Limb (tissue), 2 donors: ENCODE data around the gene TBC1D17.
A peak's percentile ranks its signal among the peaks of the same experiment; 100 is the strongest.

Experiments used
- DNase-seq, 2 donors: peaks; one replicate each; pipeline ENCODE4 v3.0.0-alpha.2; 2016; ENCODE audit errors: extremely low spot score in 2 of 2

The TBC1D17 gene

GRCh38 chr19:49860336-49861102 lies 17.0 kb upstream of the TBC1D17 start:
- DNase-seq = peak in 1 of 2 donors; percentile 52

DNA sequence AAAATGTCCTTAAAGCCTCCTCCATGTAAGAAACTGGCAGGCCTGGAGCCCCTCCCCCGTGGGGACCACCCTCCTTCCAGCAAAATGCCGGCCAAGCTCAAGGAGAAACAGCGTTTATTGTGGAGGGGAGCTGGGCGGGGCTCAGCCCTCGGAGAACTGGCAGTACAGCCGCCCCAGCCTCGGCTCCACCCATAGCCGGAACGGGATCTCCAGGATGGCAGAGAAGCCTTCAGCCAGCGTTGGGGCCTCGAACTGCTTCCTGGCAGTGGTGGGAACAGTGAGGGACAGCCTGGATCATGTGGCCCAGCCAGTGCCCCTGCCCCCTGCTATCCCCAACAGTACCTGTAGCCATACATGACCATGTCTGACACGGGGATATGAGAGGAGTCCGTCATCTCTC lies 16.4 kb upstream of the TBC1D17 start:
- peak in 1 of 2 donors; percentile 72 for DNase-seq

- no peak for DNase-seq
These were observed 15.7 kb upstream of the TBC1D17 start for GRCh38 chr19:49861541-49862378.

GRCh38 chr19:49862391-49863253 lies 14.9 kb upstream of the TBC1D17 start:
- no peak for DNase-seq

- DNase-seq = no peak
These were observed 14.1 kb upstream of the TBC1D17 start for GRCh38 chr19:49863254-49863934.

DNA sequence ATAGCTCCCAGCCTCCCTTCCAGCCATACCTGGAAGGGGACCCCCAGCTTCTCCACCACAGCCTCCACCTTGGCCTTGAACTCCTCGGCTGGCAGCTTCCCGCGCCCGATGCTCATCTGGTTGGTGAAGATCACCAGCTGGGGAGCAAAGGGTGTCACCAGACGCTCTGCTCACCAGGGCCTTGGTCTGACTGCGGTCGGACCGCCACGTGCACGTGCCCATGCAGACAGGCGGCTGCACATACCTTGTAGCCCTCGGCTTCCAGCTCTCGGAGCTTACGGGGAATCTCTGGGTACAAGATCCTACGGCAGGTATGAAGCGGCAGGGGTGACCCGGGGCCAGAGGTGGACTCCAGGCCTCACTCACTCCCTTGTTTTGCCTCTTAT lies 13.6 kb upstream of the TBC1D17 start:
- no peak for DNase-seq

GRCh38 chr19:49864890-49865289 lies 12.6 kb upstream of the TBC1D17 start:
- no peak for DNase-seq

DNA sequence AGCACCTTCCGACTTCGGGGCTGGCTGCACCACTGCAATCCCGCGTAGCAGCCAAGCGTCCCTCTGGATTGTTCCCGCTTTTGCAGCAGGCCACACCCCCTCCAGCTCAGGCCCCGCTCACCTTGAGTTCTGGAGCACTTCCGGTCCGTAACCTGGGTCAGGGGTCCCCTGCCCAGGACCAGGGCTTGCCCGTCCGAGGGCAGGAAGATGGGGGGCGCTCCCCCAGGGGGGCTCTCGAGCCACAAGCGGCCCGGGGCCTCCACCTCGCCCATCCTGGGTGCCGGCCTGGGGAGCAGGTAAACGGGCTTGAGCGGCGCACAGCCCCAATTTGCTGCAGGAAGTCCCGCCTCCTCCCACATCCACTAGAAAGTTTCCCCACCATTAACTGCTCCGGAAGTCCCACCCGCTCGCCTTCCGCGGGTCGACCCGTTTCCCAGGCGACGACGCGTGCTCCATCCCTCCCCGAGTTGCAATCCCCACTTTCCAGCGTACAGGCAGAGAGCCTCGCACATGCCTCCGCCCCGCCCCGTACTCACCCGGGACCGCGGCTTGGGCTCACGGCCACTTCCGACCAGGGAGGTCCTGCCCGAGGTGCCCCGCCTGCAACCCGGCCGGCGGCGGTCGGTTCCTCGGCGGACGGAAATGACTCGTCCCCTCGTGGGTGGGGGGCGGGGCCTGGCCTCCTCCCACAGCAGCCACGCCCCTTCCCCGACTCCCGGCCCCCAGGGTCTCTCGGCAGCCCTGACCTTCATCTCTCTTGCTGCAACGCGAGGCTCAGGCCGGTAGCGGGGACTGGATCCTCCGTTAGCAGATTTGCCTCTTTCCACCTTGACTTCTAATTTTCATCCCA lies 10.3 kb upstream of the TBC1D17 start, which contains the start of gene PNKP:
Gene PNKP, minus strand, starts transcription at position 644 of the 850 bp plus-strand sequence. Its CDS starts 372 bp downstream, at position 272.
- peak; percentile 92 to 95 for DNase-seq

GRCh38 chr19:49869009-49869483 lies 8.5 kb upstream of the TBC1D17 start:
- no peak for DNase-seq

DNA sequence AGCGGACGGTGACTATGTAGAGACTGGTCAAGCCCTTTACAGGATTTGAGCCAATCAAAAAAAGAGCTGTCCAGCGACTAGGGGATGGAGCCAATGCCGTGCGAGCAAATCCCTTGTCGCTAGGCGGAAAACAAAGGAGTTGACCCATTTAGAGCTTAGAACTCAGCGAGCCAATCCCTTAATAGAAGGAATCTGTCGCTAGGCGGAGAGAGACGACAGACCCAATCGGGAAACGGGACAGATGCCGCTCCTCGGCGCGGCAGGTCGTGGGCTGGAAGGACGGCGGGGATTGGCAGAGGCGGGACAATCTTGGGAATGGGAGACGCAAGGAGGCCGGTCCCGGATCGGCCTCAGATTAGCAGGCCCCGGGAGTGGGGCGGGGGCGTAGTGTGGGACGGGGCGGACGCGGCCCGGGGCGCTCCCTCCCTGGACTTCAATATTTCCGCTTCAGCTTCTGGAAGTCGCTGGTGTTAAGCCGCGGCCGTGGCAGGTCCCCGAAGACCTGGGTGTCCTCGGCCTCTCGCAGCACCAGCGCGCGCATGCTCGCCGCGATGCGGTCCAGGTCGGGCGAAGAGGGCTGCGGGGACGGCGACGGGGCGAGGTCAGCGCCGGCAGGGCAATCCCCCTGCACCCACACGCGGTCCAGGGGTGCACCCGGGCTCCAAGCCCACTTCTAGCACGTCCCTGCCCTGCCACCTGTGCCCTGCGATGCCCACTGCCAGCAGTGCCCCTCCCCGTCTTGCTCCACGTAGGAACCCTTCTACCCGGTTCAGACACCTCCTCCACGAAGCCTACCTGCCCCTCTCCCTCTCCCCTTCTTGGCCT lies 7.8 kb upstream of the TBC1D17 start:
- DNase-seq = peak; percentile 98 to 100

DNA sequence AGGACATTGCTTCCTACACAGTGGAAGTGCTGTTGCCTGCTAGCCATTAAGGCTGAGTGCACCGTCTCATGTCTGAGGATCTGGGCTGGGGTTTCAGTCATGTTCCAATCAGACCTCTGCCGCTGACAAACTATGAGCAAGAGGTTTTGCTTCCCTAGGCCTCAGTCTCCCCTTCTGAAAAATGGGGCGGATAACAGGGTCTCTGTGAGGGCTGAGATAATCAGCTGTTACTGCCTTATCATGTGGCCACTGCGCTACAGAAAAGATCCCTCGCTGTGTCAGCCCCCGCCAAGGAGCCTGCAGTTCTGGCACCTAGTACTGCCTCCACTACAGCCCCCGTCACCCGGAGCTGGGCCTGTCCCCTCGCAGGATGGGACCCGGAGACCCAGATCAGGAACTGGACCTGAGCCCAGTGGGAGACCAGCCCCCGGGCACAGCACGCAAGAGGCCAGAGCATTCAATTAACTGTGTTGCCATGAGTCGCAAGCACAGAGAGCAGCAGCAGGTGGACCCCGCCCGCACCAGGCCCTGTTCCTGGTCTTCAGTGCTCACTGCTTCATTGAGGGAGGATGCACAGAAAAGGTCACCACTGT lies 7.1 kb upstream of the TBC1D17 start:
- DNase-seq = peak in 1 of 2 donors; percentile 39

- DNase-seq = no peak
These were observed 6.0 kb upstream of the TBC1D17 start for GRCh38 chr19:49871349-49871985.

DNA sequence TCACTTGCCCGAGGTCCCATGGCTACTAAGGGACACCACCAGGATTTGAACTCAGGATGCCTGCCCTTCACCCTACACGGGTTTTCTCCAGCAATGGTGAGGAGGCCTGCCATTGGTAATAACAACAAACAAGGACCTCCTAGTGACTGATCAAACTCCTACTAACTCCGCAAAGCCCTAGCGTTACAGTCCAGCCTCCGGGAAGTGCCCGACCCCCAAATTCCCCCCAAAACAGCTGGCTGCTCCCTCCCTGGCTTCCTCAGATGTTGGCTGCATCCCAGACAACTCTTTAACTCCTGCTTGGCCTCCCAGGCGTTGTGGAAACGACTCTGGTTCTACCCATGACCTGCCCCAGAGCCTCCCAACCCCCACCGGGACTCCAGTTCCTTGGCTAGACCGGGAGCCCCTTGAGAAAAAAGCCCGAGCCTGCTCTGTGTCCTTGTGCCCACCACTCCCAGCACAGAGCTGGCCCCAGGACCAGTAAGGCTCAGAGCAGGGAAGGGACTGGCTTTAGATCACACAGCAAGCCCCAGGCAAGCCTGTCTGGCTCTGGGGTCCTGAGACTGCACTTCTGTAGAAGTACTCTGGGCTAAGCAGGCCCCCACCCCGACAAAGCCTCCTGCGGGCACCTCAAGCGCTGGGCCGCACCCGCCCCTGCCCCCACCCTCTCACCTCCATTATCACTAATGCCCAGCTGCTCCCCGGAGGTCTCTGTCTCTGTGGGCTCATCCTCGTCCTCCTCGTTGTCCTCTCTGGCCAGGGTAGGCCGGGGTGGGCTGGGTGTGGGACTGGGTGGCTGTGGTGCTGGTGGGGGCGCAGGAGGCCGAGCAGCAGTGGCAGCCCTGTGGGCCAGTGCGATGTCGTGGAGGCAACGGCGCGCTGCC lies 5.0 kb upstream of the TBC1D17 start:
- no peak for DNase-seq

DNA sequence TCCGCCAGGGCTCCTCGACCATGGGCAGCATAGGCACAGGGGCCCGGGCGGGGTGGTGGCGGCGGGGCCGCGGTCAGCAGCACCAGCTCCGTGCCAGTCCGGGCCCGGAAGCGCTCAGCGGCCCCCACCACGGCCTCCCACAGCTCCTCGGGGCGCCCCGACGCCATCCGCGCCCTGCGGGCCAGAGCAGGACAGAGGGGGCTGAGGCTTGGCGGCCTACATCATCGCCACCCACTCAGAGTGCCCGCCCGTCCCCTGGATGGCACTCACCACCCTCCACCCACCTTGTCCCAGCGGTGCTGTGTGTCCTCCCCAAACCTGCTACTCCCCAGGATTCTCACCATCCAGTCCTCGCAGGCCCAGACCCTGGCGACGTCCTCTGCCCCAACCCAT lies 4.4 kb upstream of the TBC1D17 start:
- no peak for DNase-seq

DNA sequence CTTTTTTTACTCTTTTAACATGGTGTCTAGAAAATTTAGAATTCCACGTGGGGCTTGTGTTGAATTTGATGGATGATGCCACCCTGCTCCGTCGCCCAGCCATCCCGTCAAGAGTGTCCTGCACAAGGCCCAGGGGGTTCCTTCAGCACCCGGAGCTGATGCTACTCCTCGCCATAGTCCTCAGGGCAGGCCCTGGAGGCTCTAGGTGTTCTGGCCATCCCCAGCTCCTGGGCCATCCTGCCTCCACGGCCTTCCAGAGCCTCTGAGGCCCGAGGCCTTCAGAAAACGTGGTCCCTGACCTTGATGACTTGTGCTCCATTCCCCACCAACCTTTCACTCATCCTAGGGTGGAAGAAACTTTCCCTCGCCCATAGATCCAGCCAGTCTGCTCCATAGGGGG lies 3.7 kb upstream of the TBC1D17 start:
- DNase-seq = no peak

- DNase-seq = no peak
These were observed 2.9 kb upstream of the TBC1D17 start for GRCh38 chr19:49874503-49875157.

- no peak for DNase-seq
These were observed 2.3 kb upstream of the TBC1D17 start for GRCh38 chr19:49875177-49875576.
